PFSK-1 (cell line): Measurements from ENCODE around the gene PRRT2.

ENCODE experiments used
- FOXP2 ChIP-seq: optimal IDR thresholded peaks from 2 replicates; pipeline ENCODE3; 2011; ENCODE audit warnings: borderline replicate concordance, control low read depth, inconsistent platforms; ENCODE audit not compliant: insufficient read depth; ENCODE audit errors: extremely low read length, extremely low read depth
- POLR2AphosphoS5 ChIP-seq: IDR thresholded peaks from 2 replicates; pipeline ENCODE4 v1.6.1; 2012; ENCODE audit warnings: low read depth, mild to moderate bottlenecking, control low read depth, low read length, moderate library complexity
- SIN3A ChIP-seq: IDR thresholded peaks from 2 replicates; pipeline ENCODE4 v1.6.1; 2012; ENCODE audit warnings: mild to moderate bottlenecking, low read length, moderate library complexity, borderline replicate concordance; ENCODE audit not compliant: insufficient read depth
- TAF1 ChIP-seq: IDR thresholded peaks from 2 replicates; pipeline ENCODE4 v1.6.1; 2012; ENCODE audit warnings: low read length, control low read depth, borderline replicate concordance; ENCODE audit not compliant: insufficient read depth
- TF ChIP-seq, protein P1 (sequence below), 2 experiments: IDR thresholded peaks; 2 replicates each; pipeline versions ENCODE4 v1.6.1 to v1.8.0; 2011 to 2012; ENCODE audit warnings: low read depth in 2 of 2, low read length in 2 of 2, control low read depth in 1 of 2, inconsistent platforms in 1 of 2, mild to moderate bottlenecking in 1 of 2, moderate library complexity in 1 of 2; ENCODE audit not compliant: insufficient read depth in 1 of 2

DNA sequence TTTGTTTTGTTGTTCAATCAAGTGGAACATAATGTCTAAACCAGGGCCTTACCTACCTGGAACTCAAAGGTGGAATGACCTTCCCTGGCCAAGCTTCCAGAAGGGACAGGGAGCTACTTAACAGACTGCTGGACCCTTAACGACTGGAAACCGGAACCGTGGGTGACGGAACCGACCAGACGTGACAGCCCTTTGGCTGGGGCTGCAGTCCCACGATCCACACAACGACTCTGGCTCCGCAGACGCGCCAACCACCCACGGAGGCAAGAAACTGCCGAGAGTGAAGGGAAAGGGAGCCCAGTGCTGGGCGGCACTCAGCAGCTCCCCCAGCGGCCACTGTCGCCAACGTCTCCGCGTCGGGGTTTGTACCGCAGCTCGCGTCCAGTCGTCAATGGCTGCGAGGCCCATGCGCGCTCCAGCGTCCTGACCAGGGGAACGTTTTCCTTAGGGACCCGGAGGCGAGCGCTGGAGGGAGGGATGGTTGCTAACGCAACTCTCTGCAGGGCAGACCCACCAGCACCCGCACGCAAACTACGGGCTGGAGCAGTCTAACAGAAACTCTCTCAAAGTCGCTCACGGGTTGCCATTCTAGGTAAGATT, 27.0 kb upstream of the PRRT2 start:
- TF ChIP-seq POLR2AphosphoS5, result no peak
- no peak for TF ChIP-seq SIN3A
- no peak for TF ChIP-seq FOXP2
- no peak for TF ChIP-seq TAF1
- TF ChIP-seq, protein P1, sequence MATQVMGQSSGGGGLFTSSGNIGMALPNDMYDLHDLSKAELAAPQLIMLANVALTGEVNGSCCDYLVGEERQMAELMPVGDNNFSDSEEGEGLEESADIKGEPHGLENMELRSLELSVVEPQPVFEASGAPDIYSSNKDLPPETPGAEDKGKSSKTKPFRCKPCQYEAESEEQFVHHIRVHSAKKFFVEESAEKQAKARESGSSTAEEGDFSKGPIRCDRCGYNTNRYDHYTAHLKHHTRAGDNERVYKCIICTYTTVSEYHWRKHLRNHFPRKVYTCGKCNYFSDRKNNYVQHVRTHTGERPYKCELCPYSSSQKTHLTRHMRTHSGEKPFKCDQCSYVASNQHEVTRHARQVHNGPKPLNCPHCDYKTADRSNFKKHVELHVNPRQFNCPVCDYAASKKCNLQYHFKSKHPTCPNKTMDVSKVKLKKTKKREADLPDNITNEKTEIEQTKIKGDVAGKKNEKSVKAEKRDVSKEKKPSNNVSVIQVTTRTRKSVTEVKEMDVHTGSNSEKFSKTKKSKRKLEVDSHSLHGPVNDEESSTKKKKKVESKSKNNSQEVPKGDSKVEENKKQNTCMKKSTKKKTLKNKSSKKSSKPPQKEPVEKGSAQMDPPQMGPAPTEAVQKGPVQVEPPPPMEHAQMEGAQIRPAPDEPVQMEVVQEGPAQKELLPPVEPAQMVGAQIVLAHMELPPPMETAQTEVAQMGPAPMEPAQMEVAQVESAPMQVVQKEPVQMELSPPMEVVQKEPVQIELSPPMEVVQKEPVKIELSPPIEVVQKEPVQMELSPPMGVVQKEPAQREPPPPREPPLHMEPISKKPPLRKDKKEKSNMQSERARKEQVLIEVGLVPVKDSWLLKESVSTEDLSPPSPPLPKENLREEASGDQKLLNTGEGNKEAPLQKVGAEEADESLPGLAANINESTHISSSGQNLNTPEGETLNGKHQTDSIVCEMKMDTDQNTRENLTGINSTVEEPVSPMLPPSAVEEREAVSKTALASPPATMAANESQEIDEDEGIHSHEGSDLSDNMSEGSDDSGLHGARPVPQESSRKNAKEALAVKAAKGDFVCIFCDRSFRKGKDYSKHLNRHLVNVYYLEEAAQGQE (IDR thresholded peaks at IDR 0.05; ENCODE audit: insufficient read depth in 1 of 2, low read depth in 2 of 2, low read length in 2 of 2), result no peak
